ENCODE data around the gene NEURL1.
"Not testable (repeated sequence)": the region's sequence is repeated elsewhere in the genome, so short reads cannot be mapped to it uniquely, and the experiment has no call there.

The NEURL1 gene

GRCh38 chr10:103513380-103514060 lies 20.0 kb downstream of the NEURL1 start:
- no peak for DNase-seq (ENCODE audit: low read depth in 3 of 3, low spot score in 1 of 3)

GRCh38 chr10:103514244-103514643 lies 20.7 kb downstream of the NEURL1 start:
- DNase-seq (ENCODE audit: low read depth in 3 of 3, low spot score in 1 of 3), result no peak

- no peak for DNase-seq (ENCODE audit: low read depth in 3 of 3, low spot score in 1 of 3)
These were observed 24.0 kb downstream of the NEURL1 start for GRCh38 chr10:103517234-103518085.

- DNase-seq (ENCODE audit: low read depth in 3 of 3, low spot score in 1 of 3), result no peak
These were observed 26.3 kb downstream of the NEURL1 start for GRCh38 chr10:103519798-103520197.

- not testable (repeated sequence) for DNase-seq (ENCODE audit: low read depth in 3 of 3, low spot score in 1 of 3)
These were observed 28.5 kb downstream of the NEURL1 start for GRCh38 chr10:103522006-103522405.

GRCh38 chr10:103523683-103524082 lies 30.2 kb downstream of the NEURL1 start:
- no peak for DNase-seq (ENCODE audit: low read depth in 3 of 3, low spot score in 1 of 3)

GRCh38 chr10:103525901-103526300 lies 32.4 kb downstream of the NEURL1 start:
- DNase-seq (ENCODE audit: low read depth in 3 of 3, low spot score in 1 of 3), result no peak

GRCh38 chr10:103527476-103527875 lies 34.0 kb downstream of the NEURL1 start:
- not testable (repeated sequence) for DNase-seq (ENCODE audit: low read depth in 3 of 3, low spot score in 1 of 3)

- DNase-seq (ENCODE audit: low read depth in 3 of 3, low spot score in 1 of 3), result no peak
These were observed 35.0 kb downstream of the NEURL1 start for GRCh38 chr10:103528549-103528948.

- DNase-seq (ENCODE audit: low read depth in 3 of 3, low spot score in 1 of 3), result no peak
These were observed 36.0 kb downstream of the NEURL1 start for GRCh38 chr10:103529539-103529938.

- no peak for DNase-seq (ENCODE audit: low read depth in 3 of 3, low spot score in 1 of 3)
These were observed 40.3 kb downstream of the NEURL1 start for GRCh38 chr10:103533827-103534226.

- DNase-seq (ENCODE audit: low read depth in 3 of 3, low spot score in 1 of 3), result no peak
These were observed 41.4 kb downstream of the NEURL1 start for GRCh38 chr10:103534621-103535498.

GRCh38 chr10:103535595-103535994 lies 42.1 kb downstream of the NEURL1 start:
- DNase-seq (ENCODE audit: low read depth in 3 of 3, low spot score in 1 of 3), result no peak

- DNase-seq (ENCODE audit: low read depth in 3 of 3, low spot score in 1 of 3), result no peak
These were observed 46.2 kb downstream of the NEURL1 start for GRCh38 chr10:103539751-103540150.

- DNase-seq (ENCODE audit: low read depth in 3 of 3, low spot score in 1 of 3), result no peak
These were observed 47.2 kb downstream of the NEURL1 start for GRCh38 chr10:103540722-103541121.

GRCh38 chr10:103541616-103542015 lies 48.1 kb downstream of the NEURL1 start:
- DNase-seq (ENCODE audit: low read depth in 3 of 3, low spot score in 1 of 3), result no peak

- DNase-seq (ENCODE audit: low read depth in 3 of 3, low spot score in 1 of 3), result no peak
These were observed 49.5 kb downstream of the NEURL1 start for GRCh38 chr10:103542764-103543616.

GRCh38 chr10:103543617-103544525 lies 50.4 kb downstream of the NEURL1 start:
- DNase-seq (ENCODE audit: low read depth in 3 of 3, low spot score in 1 of 3), result no peak

- DNase-seq (ENCODE audit: low read depth in 3 of 3, low spot score in 1 of 3), result no peak
These were observed 51.3 kb downstream of the NEURL1 start for GRCh38 chr10:103544657-103545310.

Measured in stimulated activated CD4-positive, alpha-beta T cell treated with anti-CD3 and anti-CD28 coated beads, TNF-alpha, amount 100 ng/mL, for 1 hour (primary cell).